ENCODE measurements around the gene SLC19A1.

SLC19A1 gene

GRCh38 chr21:45545236-45545570 lies 3.0 kb upstream of the SLC19A1 start:
- DNase-seq (ENCODE audit: low read depth in 2 of 2), result no peak

DNA sequence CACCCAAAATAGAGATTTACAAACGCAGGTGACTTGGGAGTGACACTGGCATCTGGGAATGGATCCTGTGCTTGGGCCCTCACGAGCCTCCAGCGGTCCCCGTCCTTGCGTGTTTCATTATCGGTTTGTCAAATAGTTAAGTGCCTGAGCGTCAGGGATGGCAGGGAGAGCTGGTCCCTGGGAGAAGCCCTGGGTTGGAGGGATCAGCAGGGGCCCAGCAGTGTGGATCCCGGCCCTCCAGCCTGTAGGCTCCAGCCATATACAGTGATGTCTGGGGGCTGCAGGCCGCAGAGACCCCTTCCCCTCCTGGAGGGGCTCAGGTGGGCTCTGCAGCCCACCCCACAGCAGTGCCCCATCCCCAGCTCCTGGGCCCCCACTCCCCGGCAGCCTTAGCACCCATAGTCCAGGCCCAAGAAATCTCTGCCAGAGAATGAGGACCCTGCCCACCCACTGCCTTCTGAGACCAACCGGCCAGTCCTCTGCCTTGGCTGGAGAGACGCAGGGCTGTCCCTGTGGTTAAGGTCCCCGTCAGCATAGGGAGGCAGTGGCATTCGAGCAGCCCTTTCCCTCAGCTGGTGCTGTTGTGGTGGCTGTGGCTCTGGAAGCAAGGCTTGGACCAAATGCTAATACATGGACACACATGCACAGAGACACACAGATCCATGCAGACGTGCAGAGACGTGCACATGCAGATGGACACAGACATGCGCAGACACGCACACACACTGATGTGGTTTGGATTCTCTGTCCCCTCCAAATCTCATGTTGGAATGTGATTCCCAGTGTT lies 2.4 kb upstream of the SLC19A1 start:
- no peak for DNase-seq (ENCODE audit: low read depth in 2 of 2)

- no peak for DNase-seq (ENCODE audit: low read depth in 2 of 2)
These were observed 1.6 kb upstream of the SLC19A1 start for GRCh38 chr21:45543710-45544448.

- no peak for DNase-seq (ENCODE audit: low read depth in 2 of 2)
These were observed 1.1 kb upstream of the SLC19A1 start for GRCh38 chr21:45543371-45543709.

DNA sequence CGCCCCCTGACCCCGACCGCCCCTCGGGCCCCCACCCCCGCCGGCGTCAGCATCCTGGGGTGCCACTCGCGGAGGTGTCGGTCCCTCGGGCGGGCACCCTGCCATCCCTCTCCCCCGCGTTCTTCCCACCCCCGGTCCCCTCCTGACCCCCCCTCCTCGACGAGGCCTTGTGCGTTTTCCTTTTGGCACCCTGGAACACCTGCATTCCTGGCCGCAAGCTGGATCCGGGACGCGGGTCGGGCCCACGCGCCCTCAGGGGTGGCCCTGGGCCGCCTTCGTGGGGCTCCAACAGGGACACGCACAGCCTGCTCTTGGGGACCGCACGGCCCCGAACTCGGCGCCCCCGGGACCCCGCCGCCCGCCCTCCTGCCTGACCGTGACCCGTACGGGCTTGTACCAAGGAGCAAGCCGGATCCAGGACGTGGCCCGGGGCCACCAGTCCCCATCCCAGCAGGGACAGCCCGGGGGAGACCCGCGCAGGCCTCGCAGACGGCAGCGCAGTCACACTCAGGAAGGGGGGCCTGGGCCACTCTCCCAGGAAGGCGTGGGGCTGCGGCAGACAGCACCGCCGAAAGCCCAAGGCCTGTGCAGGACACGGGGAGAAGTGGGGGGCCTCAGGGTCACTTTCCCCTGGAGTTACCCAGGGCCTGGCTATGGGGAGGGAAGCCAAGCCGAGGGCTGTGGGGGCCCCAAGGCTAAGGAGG lies 579 bp upstream of the SLC19A1 start:
- no peak for DNase-seq (ENCODE audit: low read depth in 2 of 2)

DNA sequence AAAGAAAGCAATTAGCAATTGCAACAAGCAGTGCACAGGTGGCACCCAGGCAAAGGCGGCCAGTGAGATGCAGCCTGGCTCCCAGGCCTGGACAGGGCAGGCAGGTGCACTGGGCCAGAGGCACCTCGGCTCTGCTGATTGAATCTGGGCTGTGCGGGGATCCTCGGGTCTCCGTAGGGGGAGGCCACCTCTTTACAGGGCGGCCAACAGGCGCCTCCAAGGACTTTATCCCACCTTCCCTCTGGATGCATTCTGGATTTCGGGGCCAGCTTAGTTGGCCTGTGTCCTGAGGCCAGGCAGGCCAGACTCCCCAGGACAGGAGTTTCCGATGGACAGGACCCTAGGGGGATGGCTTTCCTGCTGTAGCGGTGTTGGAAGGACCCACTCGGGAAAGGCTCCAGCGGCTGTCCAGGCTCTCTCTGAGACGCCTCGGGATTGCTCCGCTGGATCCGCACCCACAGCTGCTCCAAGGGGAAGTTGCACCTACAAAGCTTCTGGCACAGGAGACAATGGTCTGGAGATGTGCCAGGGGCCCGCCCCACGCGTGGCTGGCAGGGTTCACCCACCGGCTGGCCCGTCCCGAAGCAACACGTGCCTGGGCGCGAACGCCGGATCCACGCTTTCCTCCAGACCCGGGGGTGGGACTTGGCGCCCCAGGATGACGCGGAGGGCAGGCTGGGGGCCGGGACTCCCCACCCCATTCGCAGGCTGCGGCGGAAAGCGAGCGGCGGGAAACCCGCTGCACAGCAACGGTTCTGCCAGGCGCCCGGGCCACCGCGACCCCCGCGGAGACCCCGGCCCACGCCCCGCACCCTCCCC lies 810 bp downstream of the SLC19A1 start:
- DNase-seq (ENCODE audit: low read depth in 2 of 2), result peak; percentile 36 to 58

DNA sequence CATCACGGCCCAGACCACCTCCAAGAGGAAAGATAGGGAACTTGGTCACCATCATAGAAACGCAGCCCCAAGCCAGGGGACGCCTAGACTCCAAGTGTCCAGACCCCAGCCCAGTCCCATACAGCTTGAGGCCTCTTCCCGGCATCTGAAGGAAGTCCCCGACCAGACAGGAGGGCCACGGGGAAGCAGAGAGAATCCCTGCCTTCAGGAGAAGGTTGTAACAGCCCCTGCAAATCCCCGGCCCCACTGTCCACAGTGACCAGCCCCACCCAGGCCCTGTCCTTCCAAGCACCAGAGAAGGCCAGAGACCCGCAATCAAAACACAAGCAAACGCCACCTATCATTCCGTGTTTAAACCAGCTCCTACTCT lies 1.7 kb downstream of the SLC19A1 start:
- no peak for DNase-seq (ENCODE audit: low read depth in 2 of 2)

GRCh38 chr21:45539796-45540600 lies 2.2 kb downstream of the SLC19A1 start:
- DNase-seq (ENCODE audit: low read depth in 2 of 2), result no peak

DNA sequence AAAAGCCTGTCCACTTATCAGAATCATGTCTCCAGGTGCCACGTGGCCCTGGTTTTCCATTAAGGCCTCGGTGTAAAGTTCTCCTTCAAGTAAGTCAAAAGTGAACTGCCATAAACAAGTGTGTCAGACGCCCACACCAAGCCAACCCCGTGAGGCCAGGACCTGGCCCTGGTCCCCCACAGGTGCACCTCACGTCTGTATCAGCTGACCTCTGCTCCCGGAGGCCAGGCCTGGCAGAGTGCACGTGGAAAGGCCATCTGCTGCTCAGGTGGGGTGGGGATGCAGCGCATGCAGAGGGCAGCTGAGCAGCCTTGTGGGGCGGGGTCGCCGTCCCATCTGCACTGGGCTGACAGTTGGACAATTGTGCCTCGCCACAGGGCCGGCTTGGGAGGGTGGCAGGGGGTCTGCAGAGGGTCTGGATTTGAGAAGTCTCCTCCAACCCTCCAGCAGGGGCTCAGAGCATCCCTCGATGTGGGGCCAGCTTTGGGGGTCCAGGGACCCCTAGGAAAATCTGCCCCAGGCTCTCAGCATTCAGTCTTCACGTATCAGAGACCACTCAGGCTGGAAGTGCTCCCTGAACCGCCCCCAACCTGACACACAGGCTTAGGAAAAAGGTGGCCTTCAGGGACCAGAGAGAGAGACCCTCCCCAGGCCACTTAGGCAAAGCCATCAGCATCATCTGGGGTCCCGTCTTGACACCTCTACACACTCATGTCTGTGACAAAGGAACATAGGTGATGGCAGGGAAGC lies 3.0 kb downstream of the SLC19A1 start:
- no peak for DNase-seq (ENCODE audit: low read depth in 2 of 2)

DNA sequence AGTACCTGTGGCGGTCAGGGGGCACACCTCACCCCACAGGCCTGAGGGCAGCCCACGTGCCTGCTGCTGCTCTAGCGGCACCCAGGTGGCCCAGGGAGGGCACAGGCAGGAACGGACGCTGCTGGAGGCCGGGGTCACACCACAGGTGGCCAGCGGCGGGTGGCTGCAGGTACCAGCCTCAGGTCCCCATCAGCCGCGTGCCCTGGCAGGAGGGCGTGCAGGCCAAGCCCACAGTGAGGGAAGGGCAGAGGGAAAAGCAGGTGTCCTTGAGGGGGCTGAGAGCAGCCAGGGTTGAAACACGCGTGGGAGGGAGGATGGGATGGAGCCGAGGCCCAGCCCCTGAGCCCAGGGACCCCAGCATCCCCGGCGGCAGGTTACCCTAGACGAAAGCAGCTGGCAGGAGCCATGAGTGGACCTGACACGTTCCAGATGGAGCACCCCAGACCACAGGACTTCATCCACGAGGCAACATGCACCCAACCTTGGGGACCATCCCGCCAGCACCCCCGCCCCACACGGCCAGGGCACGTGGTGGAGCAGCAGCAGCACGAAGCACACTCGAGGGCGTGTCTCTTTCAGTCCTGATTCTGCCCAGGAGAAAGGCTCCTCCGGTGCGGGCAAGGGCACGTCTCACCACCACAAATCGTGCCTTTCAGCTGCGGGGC lies 3.7 kb downstream of the SLC19A1 start:
- no peak for DNase-seq (ENCODE audit: low read depth in 2 of 2)

DNA sequence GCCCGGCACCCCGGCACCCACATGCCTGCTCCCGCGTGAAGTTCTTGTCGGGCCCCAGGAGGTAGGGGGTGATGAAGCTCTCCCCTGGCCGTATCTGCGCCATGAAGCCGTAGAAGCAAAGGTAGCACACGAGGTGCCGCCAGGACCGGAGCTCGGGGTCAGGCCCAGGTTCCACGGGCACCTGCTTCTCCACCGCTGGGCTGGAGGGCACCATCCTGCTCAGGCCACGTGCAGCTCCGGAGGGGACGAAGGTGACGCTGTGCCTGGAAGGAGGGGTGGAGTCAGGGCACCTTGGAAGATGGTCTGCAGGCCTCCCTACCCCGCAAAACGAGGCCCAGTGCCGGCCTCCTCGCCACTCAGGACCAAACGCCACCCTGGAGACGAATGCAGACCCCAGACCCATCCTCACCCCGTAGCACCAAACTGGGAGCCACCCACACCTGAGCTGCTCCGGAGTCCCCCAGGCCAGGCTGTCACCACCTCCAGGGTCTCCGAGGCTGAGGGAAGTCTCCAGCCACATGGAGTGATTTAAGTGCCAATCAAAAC lies 4.4 kb downstream of the SLC19A1 start:
- no peak for DNase-seq (ENCODE audit: low read depth in 2 of 2)

DNA sequence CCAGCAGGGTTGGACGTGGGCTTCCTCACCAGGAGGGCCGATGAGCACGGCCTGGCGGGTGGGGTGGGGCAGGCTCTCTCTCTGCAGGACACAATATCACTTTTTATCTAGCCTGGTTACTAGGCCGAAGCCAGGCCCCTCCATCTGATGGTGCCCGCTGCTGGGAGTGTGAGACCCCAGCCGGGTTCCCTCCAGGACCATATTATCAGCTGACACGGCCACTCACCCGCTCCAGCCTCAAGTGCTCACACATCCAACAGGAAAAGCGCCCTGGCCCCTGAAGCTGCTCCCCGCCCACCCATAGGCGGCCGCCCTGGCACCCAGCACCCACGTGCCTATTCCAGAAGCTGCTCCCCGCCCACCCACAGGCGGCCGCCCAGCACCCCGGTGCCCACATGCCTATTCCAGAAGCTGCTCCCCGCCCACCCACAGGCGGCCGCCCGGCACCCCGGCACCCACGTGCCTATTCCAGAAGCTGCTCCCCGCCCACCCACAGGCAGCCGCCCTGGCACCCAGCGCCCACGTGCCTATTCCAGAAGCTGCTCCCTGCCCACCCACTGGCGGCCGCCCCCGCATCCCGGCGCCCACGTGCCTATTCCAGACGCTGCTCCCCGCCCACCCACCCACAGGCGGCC lies 5.0 kb downstream of the SLC19A1 start:
- no peak for DNase-seq (ENCODE audit: low read depth in 2 of 2)

DNA sequence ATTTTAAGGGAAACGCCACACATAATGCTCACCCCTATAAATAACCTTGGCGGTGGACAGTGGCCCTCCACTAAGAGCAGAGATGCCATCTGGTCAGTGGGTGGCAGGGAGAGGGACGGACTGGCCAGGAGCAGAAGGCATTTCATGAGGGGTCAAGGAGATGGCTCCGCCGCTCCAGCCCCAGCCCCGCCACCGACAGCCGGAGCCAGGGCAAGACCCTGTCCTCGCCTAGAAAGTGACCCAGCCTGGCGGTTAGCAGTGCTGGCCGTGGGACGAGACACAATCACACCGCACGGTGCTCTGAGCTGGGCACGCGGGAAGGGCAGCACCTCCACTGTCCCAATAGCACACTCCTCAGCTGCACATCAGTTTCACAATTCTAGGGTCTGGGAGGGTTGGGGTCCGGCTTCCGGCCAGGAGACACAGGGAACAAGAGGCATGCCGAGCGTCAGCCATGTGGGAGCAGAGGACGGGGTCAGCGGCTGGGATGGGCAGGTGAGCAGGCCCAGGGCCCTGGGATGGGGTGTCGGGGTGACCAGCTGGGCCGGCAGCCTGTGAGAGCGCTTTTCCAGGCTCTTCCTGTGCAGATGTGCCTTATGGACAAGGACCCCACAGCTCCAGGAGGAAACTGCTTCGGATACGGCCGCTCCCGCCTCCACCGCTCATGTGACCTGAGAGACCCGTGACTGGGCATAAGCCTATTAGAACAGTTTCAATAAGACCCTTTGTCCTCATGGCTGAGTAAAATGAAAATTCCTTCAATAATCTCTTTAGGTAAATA lies 5.7 kb downstream of the SLC19A1 start:
- DNase-seq (ENCODE audit: low read depth in 2 of 2), result no peak

- DNase-seq (ENCODE audit: low read depth in 2 of 2), result no peak
These were observed 6.7 kb downstream of the SLC19A1 start for GRCh38 chr21:45535341-45536081.

DNA sequence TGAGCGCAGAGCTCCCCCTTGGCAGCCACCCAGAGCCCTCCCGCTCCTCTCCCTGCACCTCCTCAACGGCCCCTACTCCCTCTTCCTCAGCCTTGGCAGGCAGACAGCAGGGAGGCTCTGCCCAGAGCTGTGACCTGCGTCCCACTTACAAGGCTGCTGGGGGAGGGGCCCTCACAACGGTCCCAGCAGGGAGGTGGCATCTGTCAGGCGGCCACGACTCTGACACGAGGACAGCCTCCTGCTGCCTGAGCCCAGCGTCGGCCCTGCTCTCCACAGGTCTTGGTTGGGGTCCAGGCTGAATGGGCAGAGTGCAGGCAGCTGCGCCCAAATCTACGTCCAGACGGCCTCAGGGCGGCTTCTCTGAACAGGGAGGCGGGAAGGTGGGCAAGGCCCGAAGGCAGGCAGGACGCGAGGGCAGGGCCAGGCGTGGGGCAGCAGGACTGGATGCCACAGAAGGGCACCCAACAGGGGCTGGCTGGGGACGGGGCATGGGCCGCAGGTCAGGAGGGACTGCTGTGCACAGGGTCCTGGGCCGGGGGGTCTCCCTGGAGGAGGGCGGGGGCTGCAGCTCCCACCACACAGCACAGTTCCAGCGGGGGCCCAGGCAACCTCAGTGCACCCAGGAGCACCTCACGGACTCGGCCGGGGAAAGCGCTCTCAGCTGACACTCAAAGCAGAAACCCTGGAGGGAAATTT lies 7.5 kb downstream of the SLC19A1 start:
- no peak for DNase-seq (ENCODE audit: low read depth in 2 of 2)

DNA sequence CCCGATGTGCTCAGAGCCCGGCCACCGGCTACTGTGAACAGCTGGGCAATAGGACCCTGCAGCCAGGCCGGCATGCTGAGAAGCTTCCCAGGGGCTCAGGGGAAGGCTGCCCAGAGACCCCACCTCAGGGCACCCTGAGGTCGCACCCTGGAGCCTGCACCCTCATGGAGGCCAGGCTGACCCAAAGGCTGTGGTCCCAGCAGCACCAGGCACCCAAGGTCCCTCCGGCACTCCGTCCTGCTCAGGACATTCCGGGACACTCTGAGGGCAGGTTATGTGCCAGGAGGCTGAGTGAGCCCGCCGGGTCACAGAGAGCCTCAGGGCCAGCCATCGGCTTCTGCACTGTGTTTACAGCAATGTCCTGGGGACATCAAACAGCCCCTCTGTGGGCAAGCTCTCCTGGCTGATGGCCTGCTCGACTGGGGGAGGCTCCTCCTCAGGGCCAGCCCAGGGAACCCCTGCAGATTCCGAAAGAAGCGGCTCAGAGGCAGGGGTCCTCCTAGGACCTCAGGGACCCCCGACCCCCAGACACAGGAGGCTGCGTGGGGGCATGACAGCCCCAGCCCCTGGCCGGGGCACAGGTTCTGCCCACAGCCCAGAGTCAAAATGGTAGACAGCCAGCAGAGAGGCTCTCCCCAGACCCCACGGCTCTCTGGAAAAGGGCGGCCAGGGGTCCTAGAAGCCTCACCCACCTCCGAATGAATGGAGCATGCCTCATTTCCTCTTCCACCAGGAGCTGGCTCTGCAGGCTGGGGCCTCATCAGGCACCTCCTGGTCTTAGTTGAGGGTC lies 8.2 kb downstream of the SLC19A1 start:
- DNase-seq (ENCODE audit: low read depth in 2 of 2), result no peak

Measured in stimulated activated CD4-positive, alpha-beta T cell treated with anti-CD3 and anti-CD28 coated beads, Interleukin-1b, Interleukin-23, amount 100 ng/mL, for 1 hour (primary cell).